Transverse colon (tissue), 4 donors: ENCODE results near the gene MPV17L2. TPM values are rescaled to one million over a fixed set of nuclear protein-coding genes. Genes with fewer than 3 reads are reported as not detected.

Experiments used
- DNase-seq: peaks from one replicate; pipeline ENCODE4 v3.0.0-alpha.2; 2019
- H3K27ac ChIP-seq, 4 donors: fragments of 200-600 bp; sonication (generic); 2 replicates each; pipeline ENCODE4 v1.5.1; 2016 to 2018; ENCODE audit warnings: inconsistent platforms in 4 of 4
- H3K27me3 ChIP-seq: fragments of 200-600 bp; sonication (generic); 2 replicates; pipeline ENCODE4 v1.5.1; 2017; ENCODE audit warnings: inconsistent platforms
- H3K36me3 ChIP-seq, 4 donors: fragments of 200-600 bp; sonication (generic); 2 replicates each; pipeline ENCODE4 v1.5.1; 2017 to 2019; ENCODE audit warnings: inconsistent platforms in 4 of 4
- H3K4me1 ChIP-seq, 4 donors: fragments of 200-600 bp; sonication (generic); 2 replicates each; pipeline ENCODE4 v1.5.1; 2017 to 2020; ENCODE audit warnings: inconsistent platforms in 4 of 4
- H3K4me3 ChIP-seq, 4 donors: fragments of 200-600 bp; sonication (generic); 1 replicate in 1 of 4; 2 replicates in 3 of 4; pipeline versions ENCODE4 v1.5.1 to v1.6.1; 2017 to 2019; ENCODE audit warnings: inconsistent platforms in 4 of 4
- H3K9me3 ChIP-seq, 2 donors: fragments of 200-600 bp; sonication (generic); 2 replicates each; pipeline ENCODE4 v1.5.1; 2017 to 2019; ENCODE audit warnings: inconsistent platforms in 2 of 2
- CTCF ChIP-seq, 5 experiments: fragments of 200-600 bp in 3 of 5; fragments of 450-650 bp in 2 of 5; sonication (generic) in 3 of 5; IDR thresholded peaks; 1 replicate in 2 of 5; 2 replicates in 3 of 5; pipeline ENCODE4 v1.5.1; 2016 to 2017; ENCODE audit warnings: antibody characterized with exemption in 5 of 5, inconsistent platforms in 3 of 5, mild to moderate bottlenecking in 2 of 5, moderate library complexity in 1 of 5
- EP300 ChIP-seq: sonication (generic); formaldehyde crosslinking; IDR thresholded peaks from one replicate; pipeline ENCODE4 v1.6.1; 2017; ENCODE audit warnings: antibody characterized with exemption, low read depth
- POLR2A ChIP-seq: fragments of 450-650 bp; IDR thresholded peaks from one replicate; pipeline ENCODE4 v1.6.1; 2016; ENCODE audit warnings: antibody characterized with exemption, mild to moderate bottlenecking, moderate library complexity
- POLR2AphosphoS5 ChIP-seq, 3 donors: sonication (generic); formaldehyde crosslinking; IDR thresholded peaks; one replicate each; pipeline ENCODE4 v1.6.1; 2016; ENCODE audit warnings: antibody characterized with exemption in 3 of 3
- WGBS, 2 donors: methylation state at CpG; one replicate each; pipeline ENCODE4 v1.1.5; 2018; ENCODE audit warnings: low coverage in 1 of 2; 5-methylcytosine and 5-hydroxymethylcytosine counted together
- in situ Hi-C, 4 donors: fragments of 200-750 bp; cut with MboI; loops; one replicate each; pipeline versions ENCODE4 v1.15.0 to v1.15.1; 2017; ENCODE audit warnings: low sequenced_read_pairs in 3 of 4, low pct_ligation_motif_present in 1 of 4, low pct_unique_long_range_greater_than_20kb in 1 of 4
- intact Hi-C: fragments of 100-400 bp; cut with DNase I; formaldehyde crosslinking; loops from one replicate; pipeline ENCODE4 v1.15.1; 2023; ENCODE audit warnings: low total_unique reads
- total RNA-seq, 4 donors: library from RNA; depleted of rRNA; stranded (reverse); fragments of >200 nt; gene quantifications; one replicate each; pipeline ENCODE4 v1.1.0, GENCODE V29; 2016

MPV17L2 gene
- total RNA-seq, 4 donors from 2014 or later, result 1.6 to 22.3 (median 12.6) TPM

GRCh38 chr19:18145391-18145999 lies 47.5 kb upstream of the MPV17L2 start:
- no peaks in the 10 kb centered on the region for H3K9me3 ChIP-seq
- peaks cover 0 to 49% (median 20%) of the 10 kb centered on the region in 4 donors for H3K36me3 ChIP-seq
- H3K27me3 ChIP-seq, result no peaks in the 10 kb centered on the region
- no peaks in the 10 kb centered on the region for H3K4me1 ChIP-seq
- TF ChIP-seq POLR2AphosphoS5 (IDR thresholded peaks at IDR 0.05) (no peak), CTCF (IDR thresholded peaks at IDR 0.05) (no peak), POLR2A (no peak), EP300 (no peak)
- H3K27ac ChIP-seq, result no peak overlapping the region
- intact Hi-C loops (no loop called here), in situ Hi-C loops (no loop called here)
- WGBS, 2 donors, result 97% methylated on average over 15 of the region's 19 CpGs; no CpG with 5 or more reads in 1 of the 2 donors
- no peak overlapping the region for H3K4me3 ChIP-seq
- no peak for DNase-seq

- Histone ChIP-seq H3K27ac (no peak overlapping the region), H3K36me3 (peaks cover 0 to 37% (median 16%) of the 10 kb centered on the region in 4 donors), H3K4me3 (no peak overlapping the region), H3K4me1 (peaks cover 8 to 10% (median 9%) of the 10 kb centered on the region in 4 donors), H3K9me3 (no peaks in the 10 kb centered on the region), H3K27me3 (no peaks in the 10 kb centered on the region)
- intact Hi-C loops (no loop called here), in situ Hi-C loops (no loop called here)
- TF ChIP-seq POLR2A, result no peak
- no peak for TF ChIP-seq CTCF (IDR thresholded peaks at IDR 0.05)
- TF ChIP-seq POLR2AphosphoS5 (IDR thresholded peaks at IDR 0.05), result no peak
- TF ChIP-seq EP300, result no peak
- DNase-seq, result no peak
- 94% methylated on average over 13 of the region's 13 CpGs; no CpG with 5 or more reads in 1 of the 2 donors for WGBS, 2 donors
Observed at GRCh38 chr19:18147396-18147795, 45.6 kb upstream of the MPV17L2 start.

- Histone ChIP-seq H3K9me3 (no peaks in the 10 kb centered on the region), H3K27me3 (no peaks in the 10 kb centered on the region), H3K4me1 (peaks cover 19 to 21% (median 20%) of the 10 kb centered on the region in 4 donors), H3K4me3 (no peak overlapping the region), H3K36me3 (peaks cover 0 to 21% (median 8%) of the 10 kb centered on the region in 4 donors), H3K27ac (no peak overlapping the region)
- no peak for DNase-seq
- 78 to 90% methylated on average over 9 to 16 of the region's 16 CpGs for WGBS, 2 donors
- TF ChIP-seq POLR2AphosphoS5 (IDR thresholded peaks at IDR 0.05), result no peak
- TF ChIP-seq POLR2A, result no peak
- TF ChIP-seq CTCF (IDR thresholded peaks at IDR 0.05), result no peak
- TF ChIP-seq EP300, result no peak
- in situ Hi-C loops (no loop called here), intact Hi-C loops (no loop called here)
Observed at GRCh38 chr19:18149596-18149975, 43.4 kb upstream of the MPV17L2 start.

- H3K4me3 ChIP-seq, result no peak overlapping the region
- H3K9me3 ChIP-seq, result no peaks in the 10 kb centered on the region
- H3K27me3 ChIP-seq, result no peaks in the 10 kb centered on the region
- intact Hi-C loops, result no loop called here
- DNase-seq, result no peak
- peaks cover 0 to 8% (median 2%) of the 10 kb centered on the region in 4 donors for H3K36me3 ChIP-seq
- peak overlapping the region in 2 of 4 donors; percentile 94 to 99 for H3K27ac ChIP-seq
- TF ChIP-seq EP300 (no peak), POLR2A (no peak), POLR2AphosphoS5 (IDR thresholded peaks at IDR 0.05) (no peak), CTCF (IDR thresholded peaks at IDR 0.05) (no peak)
- H3K4me1 ChIP-seq, result peaks cover 26 to 30% (median 29%) of the 10 kb centered on the region in 4 donors
- WGBS, 2 donors, result 90% methylated on average over 18 of the region's 18 CpGs; no CpG with 5 or more reads in 1 of the 2 donors
- in situ Hi-C loops, result no loop called here
Observed at GRCh38 chr19:18150776-18151624, 42.0 kb upstream of the MPV17L2 start.
